GM21423 (cell line): Measurements from ENCODE around the gene NOL7.

Experiments
- ATAC-seq: cut with Tn5 transposase; IDR thresholded peaks from one replicate; pipeline ENCODE4 v1.9.1; 2021; ENCODE audit warnings: mild to moderate bottlenecking, moderate library complexity; ENCODE audit not compliant: unreplicated experiment

The NOL7 gene

GRCh38 chr6:13593720-13594119 is 21.4 kb upstream of the NOL7 start:
- no peak for ATAC-seq

GRCh38 chr6:13597073-13597472 is 18.1 kb upstream of the NOL7 start:
- ATAC-seq, result no peak

GRCh38 chr6:13600036-13600435 is 15.1 kb upstream of the NOL7 start:
- ATAC-seq, result no peak

GRCh38 chr6:13604135-13604534 is 11.0 kb upstream of the NOL7 start:
- no peak for ATAC-seq

- no peak for ATAC-seq
Observed at GRCh38 chr6:13604546-13605416, 10.4 kb upstream of the NOL7 start.

- no peak for ATAC-seq
Observed at GRCh38 chr6:13605634-13606033, 9.5 kb upstream of the NOL7 start.

GRCh38 chr6:13611715-13612114 is 3.4 kb upstream of the NOL7 start:
- no peak for ATAC-seq

- no peak for ATAC-seq
Observed at GRCh38 chr6:13613029-13613594, 2.0 kb upstream of the NOL7 start.

GRCh38 chr6:13614126-13614925 is 809 bp upstream of the NOL7 start:
- peak; percentile 12 for ATAC-seq

- ATAC-seq, result no peak
Observed at GRCh38 chr6:13615792-13616120, 621 bp downstream of the NOL7 start.

- ATAC-seq, result no peak
Observed at GRCh38 chr6:13617066-13617465, 1.9 kb downstream of the NOL7 start.

GRCh38 chr6:13624871-13625288 is 9.7 kb downstream of the NOL7 start:
- ATAC-seq, result peak; percentile 56

- no peak for ATAC-seq
Observed at GRCh38 chr6:13629459-13630116, 14.5 kb downstream of the NOL7 start.

- no peak for ATAC-seq
Observed at GRCh38 chr6:13630499-13630898, 15.4 kb downstream of the NOL7 start.

GRCh38 chr6:13633343-13633742 is 18.2 kb downstream of the NOL7 start:
- ATAC-seq, result no peak

GRCh38 chr6:13635948-13636658 is 21.0 kb downstream of the NOL7 start:
- ATAC-seq, result no peak

- no peak for ATAC-seq
Observed at GRCh38 chr6:13638014-13638413, 22.9 kb downstream of the NOL7 start.

GRCh38 chr6:13638626-13639025 is 23.5 kb downstream of the NOL7 start:
- ATAC-seq, result no peak

GRCh38 chr6:13641315-13641714 is 26.2 kb downstream of the NOL7 start:
- no peak for ATAC-seq

GRCh38 chr6:13643125-13643524 is 28.0 kb downstream of the NOL7 start:
- ATAC-seq, result no peak

GRCh38 chr6:13648850-13649249 is 33.7 kb downstream of the NOL7 start:
- no peak for ATAC-seq
